GM19239 (cell line): Measurements from ENCODE around the gene TRMT2A.

Experiments used
- DNase-seq: peaks from one replicate; pipeline ENCODE4 v3.0.0; 2011; ENCODE audit warnings: low spot score; ENCODE audit not compliant: insufficient read length
- FAIRE-seq: peaks from 2 replicates; lab custom pipeline; 2011; peaks lifted over from hg19 to GRCh38; lab: Jason Lieb, UNC

TRMT2A gene

DNA sequence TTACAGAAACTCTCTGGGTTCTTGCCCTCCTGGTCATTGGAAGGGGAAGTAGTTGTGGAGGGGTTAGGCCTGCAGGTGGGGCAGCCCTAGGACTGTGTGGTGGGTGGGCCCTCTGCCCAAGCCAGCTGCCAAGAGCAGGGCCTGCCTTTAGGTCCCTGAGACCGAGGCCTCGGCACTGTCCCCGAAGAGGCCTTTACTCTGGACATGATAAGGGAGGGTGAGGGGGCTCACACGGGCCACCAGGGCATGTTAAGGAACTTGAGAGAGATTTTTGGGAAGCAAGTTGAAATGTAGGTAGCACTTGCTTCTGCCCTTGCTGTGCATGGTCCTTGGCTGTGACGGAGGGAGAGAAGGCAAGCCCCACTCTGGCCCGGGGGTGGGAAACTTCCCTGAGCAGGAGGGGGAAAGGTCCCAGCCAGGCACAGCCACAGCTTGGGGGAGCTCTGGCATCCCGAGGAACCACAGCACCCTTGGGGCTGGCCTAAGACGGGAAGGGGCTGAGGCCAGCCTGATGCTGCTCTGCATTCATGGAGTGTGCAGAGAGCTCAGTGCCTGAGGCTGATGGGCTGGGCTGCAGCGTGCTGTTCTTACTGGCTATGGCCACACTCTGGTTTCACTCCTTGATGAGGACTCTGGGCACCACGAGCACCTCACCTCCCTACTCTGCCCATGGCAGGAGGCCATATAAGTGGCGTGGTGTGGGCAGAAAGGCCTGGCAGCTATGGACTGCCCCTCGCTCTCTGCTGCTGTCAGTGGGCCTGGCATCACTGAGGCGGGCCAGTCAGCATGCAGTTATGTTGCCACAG, 8.9 kb downstream of the TRMT2A start:
- FAIRE-seq, result no peak
- DNase-seq, result no peak

DNA sequence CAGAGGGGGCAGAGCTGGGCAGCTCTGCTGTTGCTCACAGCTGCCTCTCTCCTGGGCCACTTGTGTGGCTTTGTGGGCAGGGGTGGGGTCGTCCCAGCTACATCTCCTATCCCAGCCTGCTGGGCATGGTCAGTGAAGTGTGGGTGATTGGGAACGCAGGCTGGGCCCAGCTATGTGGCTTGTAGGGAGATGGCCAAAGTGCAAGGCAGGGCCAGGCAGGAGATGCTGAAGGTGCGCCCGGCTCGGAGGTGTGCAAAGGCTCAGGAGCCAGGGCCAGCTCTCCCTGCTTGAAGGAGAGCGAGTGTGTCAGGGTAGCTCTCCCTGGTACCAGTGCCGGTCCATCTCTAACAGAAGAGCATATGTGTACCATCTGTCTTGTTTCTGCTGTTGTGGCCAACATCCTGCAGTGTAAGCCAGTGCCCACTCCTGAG, 9.5 kb downstream of the TRMT2A start:
- FAIRE-seq (no peak), DNase-seq (no peak)

DNA sequence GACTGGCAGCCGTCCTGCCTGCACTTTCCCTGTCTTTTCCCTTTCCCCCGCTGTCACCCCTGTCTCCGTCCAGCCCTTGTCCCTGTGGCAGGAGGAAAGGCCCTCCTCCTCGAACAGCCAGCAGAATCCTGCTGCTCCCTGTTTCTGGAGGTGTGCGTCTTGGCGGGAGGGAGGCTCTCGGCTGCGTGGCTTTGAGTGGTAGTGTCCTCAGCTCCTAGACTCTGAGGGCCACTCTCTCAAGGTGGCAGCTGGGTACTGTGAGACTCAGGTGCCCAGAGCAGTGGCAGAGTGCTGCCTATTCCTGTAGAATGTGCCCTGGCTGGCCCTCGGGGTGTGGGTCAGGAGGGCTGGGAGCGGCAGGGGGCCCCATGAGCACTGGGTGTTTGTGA, 10.2 kb downstream of the TRMT2A start:
- FAIRE-seq (no peak), DNase-seq (no peak)

DNA sequence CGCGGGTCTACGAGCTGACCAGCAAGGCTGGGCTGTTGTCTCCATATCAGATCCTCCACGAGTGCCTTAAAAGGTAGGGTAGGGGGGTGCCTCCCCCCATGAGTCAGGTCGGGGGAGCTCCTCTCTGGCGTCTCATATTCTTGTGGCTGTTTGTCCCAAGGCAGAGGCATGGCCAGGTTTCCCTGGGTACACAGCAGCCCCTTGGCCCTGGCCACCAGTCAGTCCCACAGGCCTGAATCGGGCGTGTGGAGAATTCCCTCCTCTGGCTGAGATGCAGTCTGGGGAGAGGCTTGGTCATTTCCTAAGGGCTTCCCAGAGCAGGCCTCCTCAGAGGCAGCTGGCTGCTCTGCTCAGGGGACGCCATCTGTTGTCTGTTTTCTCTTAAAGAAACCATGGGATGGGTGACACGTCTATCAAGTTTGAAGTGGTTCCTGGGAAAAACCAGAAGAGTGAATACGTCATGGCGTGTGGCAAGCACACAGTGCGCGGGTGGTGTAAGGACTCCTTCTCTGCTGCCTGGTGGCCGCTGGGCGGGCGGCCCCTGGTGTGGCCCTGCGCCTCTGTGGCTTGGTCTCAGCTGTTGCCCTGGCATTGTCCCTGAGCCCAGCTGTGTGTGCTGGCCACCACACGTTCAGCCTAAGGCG, 10.7 kb downstream of the TRMT2A start:
- DNase-seq (no peak), FAIRE-seq (no peak)

DNA sequence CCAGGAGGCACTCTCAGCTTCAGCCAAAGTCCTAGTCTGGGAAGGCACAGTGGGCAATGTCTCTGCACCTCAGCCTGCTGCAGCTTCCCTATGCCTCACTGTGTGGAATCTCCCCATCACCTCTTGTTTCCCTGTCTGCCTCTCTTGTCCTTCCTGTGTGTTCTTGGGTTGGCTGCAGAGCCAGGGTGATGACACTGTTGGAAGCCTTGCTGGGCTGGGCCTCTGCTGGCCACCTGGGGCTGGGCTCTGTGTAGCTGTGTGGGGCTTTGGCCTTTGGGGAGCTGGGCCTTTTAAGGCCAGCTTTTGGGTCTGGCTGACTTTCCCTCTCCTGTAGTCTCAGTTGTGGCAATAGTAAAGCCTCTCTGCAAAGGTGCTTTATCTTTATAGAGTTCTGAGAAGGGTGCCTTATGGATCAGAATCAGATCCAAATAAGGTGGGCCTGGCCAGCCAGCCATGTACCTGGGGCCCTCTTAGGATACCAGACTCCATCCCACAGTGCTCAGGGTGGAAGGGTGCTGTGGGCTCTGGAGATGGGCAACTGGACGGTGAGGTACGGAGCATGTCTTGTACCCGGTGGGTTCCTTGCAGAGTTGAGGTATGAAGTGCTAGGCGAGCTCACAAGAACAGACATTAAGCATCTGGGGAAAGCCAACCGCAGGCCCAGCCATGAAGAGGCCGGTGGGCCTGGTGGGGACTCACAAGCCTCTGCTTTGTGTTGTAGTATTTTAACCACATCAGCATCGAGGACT, 11.4 kb downstream of the TRMT2A start:
- FAIRE-seq (no peak), DNase-seq (no peak)

DNA sequence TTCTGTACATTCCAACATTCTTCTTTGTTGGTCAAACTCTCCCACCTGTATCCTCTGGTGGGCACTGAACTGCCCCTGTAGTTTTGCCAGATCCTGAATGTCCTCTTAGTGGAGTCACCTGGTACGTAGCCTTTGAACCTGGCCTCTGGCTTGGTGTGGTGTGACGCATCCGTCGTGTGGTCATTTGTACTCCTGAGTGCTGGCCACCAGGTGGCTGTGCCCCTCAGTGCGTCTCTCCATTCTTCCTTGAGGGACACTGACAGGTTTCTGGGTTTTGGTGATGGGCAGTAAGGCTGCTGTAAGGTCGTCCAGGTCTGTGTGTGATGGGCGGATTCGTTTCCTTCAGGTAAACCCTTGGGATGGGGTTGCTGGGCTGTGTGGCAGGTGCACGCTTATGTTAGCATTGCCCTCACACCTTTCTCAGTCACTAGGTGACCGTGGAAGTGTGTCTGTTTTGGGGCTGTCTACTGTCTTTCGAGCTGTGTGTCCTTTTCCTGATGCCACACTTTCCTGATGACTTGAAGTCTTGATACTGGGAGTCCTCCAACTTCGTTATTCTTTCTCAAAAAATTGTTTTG, 14.7 kb downstream of the TRMT2A start:
- DNase-seq (no peak), FAIRE-seq (no peak)

DNA sequence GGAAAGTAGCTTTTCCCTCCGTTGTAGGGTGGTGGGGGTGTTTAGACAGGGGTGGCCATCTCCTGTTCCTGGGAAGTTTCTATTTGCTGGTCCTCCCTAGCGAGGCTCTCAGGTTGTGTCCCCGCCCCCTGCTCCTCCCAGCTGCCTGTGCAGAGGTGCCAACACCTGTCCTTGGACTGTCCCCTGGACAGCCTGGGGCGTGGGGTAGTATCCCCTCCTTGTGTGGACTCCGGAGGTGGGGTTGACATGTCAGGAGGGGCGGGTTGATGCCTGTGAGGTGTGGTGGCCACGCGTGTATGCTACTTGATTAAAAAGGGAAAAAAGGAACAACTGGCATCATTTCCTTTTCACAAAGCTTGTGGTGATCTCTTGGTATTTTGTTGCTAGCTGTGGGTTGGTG, 15.4 kb downstream of the TRMT2A start:
- DNase-seq, result no peak
- FAIRE-seq, result no peak

DNA sequence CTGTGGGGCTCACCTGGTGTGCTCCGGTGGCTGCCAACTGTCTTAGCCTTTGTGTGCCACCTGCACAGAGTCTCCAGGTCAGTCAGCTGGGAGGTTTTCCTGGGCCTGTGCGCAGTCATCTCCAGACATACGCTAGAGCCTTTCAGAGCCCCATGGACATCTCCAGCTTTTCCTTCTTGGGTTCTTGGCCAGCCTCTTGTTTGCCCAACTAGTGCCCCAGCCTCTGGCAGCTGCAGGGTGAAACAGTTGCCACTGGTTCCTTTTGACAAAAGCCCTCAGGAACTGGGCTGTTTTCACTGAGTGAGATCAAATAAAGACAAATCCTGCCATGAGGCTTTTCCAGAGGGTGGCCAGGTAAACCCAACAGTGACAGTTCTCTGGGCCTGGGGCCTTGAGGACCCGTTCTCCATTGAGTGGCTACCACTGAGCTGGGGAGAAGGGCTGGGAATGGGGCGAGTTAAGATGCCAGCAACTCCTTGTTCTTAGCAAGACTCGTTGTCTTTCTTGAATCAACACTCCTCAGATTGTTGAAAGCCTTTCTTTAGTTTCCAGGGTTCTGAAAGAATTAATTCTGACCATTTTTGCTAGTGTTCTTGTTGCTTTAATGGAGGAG, 17.8 kb downstream of the TRMT2A start:
- no peak for DNase-seq
- FAIRE-seq, result no peak

DNA sequence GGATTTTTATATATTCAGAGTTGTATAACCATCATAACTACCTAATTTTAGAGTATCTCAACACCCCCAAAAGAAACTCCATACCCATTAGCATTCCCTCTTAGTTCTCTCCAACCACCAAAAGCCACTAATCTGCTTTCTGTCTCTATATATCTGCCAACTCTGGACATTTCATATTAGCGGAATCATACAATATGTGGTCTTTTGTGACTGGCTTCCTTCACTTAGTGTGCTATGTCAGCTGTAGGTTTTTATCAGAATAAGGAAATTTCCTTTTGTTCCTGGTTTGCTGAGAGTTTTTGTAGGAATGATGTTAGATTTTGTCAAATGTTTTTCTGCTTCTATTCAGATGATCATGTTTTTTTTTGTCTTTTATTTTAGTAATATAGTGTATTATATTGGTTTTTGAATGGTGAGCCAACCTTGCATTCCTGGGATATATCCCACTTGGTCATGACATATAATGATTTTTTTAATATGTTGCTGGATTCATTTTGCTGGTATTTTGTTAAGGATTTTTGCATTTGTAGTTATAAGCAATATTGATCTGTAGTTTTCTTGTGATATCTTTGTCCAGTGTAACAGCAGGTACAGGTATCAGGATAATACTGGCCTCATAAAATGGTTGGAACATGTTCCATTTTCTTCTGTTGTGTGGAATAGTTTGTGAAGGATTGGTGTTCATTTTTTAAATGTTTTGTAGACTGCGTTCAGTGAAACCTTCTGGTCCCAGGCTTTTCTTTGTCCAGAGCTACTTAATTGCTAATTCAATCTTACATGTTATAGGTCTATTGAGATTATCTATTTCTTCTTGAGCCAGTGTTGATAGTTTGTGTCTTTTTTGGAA, 20.2 kb downstream of the TRMT2A start:
- FAIRE-seq (no peak), DNase-seq (no peak)

DNA sequence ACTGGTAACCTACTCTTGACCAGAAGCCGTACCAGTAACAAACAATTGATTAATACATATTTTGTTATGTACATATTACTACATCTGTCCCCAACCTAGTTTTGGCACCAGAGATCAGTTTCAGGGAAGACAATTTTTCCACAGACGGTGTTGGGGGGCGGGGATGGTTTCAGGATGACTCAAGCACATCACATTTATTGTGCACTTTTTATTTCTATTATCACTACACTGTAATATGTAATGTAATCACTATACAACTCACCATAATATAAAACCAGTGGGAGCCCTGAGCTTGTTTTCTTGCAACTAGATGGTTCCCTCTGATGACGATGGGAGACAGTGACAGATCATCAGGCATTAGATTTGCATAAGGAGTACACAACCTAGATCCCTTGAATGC, 21.5 kb downstream of the TRMT2A start:
- no peak for FAIRE-seq

DNA sequence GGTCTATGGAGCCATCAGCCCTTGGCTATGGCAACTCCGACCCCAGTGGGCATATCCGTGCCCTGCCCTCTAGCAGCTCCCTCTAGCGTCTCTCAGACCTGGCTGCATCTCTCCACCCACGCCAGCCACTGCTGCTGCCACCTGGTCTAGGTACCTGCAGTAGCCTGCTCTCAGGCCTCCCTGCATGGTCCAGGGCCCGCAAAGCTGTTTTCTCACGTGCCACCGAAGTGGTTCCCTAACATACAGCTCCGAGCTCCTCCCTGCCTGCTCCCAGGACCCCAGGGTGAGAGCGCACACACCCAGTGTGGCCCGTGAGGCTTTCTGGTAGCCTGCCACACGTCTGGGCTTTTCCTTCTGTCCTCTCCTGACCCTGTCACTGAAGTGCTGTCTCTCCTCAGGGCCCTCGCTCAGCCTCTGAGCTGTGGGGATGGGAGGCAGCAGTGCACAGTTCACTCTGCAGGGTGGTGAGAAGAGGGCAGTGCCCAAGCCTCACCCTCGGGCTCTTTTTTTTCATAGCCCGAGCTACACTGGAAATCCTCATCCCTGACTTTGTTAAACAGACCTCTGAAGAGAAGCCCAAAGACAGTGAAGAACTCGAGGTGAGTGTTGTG, 22.7 kb downstream of the TRMT2A start:
- FAIRE-seq, result no peak
- no peak for DNase-seq

More for the DNA sequence above, 21.5 kb downstream of the TRMT2A start:
- DNase-seq, result no peak

DNA sequence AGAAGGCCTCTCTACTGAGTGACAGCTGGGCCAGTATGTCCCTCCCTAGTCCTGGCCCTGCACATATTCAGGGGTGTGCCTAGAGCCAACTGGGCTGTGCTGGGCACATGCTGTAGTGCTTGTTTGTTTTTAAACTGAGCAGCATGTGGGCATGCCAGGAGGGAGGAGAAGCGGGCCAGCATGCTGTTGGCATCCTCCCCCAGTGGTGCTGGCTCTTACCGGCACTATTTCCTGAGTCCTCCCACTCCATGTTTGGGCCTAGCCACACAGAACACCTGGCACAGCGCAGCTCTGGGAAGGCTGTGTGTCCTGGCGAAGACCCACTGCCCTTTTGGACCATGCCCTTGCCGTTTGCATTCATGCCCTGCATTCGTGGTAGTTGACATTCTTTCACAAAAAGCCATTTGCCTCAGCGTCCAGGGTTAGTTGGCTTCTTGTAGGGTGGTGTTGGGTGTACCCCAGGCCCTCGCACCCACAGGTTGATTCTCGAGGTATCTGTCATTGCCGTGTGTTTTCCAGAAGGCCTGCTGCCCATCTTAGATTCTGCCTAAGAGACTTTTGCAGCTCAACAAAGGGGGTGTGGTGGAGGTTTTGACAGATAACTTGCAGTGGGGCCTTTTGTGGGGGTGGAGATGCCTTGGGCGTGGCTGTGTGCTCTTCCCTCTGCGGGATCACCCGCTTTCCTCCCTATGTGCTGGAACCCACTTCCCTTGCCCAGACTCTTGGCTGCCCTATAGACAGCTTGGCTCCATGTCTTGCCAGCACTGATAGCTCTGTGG, 23.4 kb downstream of the TRMT2A start:
- FAIRE-seq (no peak), DNase-seq (no peak)

DNA sequence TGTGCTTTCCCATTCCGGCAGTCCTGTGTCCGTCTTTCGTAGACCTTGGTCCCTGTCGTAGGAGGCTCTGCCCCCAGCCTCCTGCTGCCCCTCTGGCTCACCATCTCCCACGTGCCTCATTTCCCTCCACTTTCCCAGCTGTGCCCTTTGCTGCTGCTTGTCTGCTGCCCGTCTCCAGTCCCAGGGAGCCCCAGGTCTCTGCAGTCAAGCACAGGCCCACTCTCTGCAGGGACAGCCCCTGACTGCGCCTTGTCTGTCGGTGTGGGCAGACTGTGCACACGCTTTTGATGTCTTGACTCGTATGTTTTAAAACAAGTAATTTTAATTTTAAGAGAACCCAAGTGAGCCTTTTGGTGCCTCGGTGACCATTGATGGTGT, 24.6 kb downstream of the TRMT2A start:
- DNase-seq, result no peak
- no peak for FAIRE-seq

DNA sequence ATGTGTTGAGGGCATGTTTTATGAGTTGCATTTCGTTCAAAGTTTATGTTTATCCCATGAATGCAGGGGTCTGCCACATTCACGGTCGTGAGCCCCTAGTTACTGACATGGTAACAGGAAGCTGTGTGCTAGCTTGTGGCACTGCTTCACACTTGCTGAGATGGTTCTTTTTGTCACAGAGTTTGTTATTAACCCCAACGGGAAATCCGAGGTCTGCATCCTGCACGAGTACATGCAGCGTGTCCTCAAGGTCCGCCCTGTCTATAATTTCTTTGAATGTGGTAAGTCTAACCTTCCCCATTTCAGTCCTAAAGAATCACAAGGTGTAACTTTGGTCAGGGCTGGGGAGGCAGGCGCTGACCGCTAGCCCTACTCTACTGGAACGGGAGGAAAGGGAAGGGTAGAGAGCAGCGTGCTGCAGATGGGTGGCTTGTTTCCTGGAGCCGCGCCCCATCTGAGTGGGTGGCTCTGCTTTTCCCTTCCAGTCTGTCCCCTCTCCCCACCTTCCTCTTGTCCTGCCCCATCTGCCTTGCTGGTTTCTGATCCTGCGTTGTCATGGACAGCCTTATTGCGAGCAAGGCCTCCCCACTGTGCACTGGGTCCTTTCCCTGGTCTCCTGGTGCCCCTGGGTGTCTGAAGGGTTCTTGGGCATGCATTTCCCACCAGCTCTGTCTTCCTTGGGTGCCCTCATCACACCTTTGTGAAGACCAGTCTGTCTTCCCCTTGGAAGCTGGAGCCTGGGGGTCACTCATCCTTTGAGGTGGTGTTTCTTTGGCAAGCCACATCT, 25.1 kb downstream of the TRMT2A start:
- no peak for DNase-seq
- no peak for FAIRE-seq

DNA sequence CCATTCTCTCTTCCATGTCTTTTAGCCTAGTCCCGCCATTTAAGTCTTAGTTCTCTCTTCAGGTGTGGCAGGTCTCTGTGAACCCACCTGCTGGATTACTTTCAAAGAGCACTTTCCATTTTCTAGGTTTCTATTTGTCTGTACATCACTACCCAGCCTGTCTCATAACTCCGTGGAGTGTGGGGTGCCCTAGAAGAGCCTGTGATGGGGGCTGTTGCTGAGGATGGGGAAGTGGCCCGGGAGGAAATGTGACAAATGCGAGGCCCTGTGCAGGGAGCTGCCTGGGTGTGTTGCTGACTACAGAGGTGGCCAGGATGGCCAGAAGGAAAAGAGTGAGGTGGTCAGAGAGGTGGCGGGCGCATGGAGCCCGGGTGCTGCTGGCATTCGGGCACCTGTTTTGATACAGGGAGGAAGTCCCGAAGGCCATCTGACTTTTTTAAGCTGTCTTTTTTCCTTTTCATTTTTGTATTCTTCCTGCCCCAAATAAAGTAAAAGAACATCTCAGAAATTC, 26.2 kb downstream of the TRMT2A start:
- no peak for DNase-seq
- FAIRE-seq, result no peak

DNA sequence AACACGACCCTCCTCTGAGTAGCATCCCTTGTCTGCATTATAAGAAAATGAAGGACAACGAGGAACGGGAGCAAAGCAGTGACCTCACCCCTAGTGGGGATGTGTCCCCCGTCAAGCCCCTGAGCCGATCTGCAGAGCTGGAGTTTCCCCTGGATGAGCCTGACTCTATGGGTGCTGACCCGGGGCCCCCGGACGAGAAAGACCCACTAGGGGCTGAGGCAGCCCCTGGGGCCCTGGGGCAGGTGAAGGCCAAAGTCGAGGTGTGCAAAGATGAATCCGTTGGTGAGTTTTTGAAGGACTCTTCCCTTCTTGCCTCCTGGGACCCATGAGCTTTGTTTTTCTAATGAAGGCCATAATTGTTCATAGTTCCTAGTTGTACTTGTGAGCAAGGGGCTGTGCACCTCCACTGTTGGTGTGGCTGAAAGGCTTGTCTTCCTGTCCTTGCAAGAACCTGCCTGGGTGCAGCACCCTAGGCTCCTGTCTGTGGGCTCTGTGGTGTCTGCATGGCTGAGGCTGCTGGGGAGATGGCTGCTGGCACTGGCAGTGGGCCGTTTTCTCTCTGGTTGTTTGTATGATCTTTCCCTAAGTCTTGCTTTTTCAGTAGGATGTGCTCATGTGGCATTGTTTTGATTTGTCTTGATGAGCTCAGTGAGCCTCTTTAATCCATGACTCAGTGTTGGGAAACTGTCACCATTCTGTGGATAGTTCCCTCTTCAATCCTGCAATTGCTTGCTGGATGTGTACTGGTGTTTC, 26.9 kb downstream of the TRMT2A start:
- FAIRE-seq (no peak), DNase-seq (no peak)
